NCI-H446 (cell line): Measurements from ENCODE around the gene AOPEP.

Source experiments
- DNase-seq, 2 experiments: peaks; one replicate each; lab custom pipeline; 2025; lab: John Stamatoyannopoulos, UW

The AOPEP gene

GRCh38 chr9:94918038-94918753 is 191.7 kb downstream of the AOPEP start:
- DNase-seq = no peak

- no peak for DNase-seq
Observed at GRCh38 chr9:94919376-94920098, 193.0 kb downstream of the AOPEP start.

- DNase-seq = no peak
Observed at GRCh38 chr9:94920420-94921091, 194.1 kb downstream of the AOPEP start.

GRCh38 chr9:94921092-94921471 is 194.6 kb downstream of the AOPEP start:
- DNase-seq = no peak

GRCh38 chr9:94921656-94922055 is 195.2 kb downstream of the AOPEP start:
- DNase-seq = no peak

GRCh38 chr9:94922098-94922607 is 195.7 kb downstream of the AOPEP start:
- peak in 1 of 2 experiments; percentile 43 for DNase-seq

- peak in 1 of 2 experiments; percentile 27 for DNase-seq
Observed at GRCh38 chr9:94922691-94923107, 196.2 kb downstream of the AOPEP start.

- DNase-seq = peak in 1 of 2 experiments; percentile 47
Observed at GRCh38 chr9:94923326-94924089, 197.0 kb downstream of the AOPEP start.

- no peak for DNase-seq
Observed at GRCh38 chr9:94925751-94926430, 199.4 kb downstream of the AOPEP start.

- DNase-seq = no peak
Observed at GRCh38 chr9:94926431-94926800, 199.9 kb downstream of the AOPEP start.

GRCh38 chr9:94927048-94927761 is 200.7 kb downstream of the AOPEP start:
- no peak for DNase-seq

- DNase-seq = no peak
Observed at GRCh38 chr9:94927762-94928670, 201.5 kb downstream of the AOPEP start.

GRCh38 chr9:94928691-94929368 is 202.3 kb downstream of the AOPEP start:
- no peak for DNase-seq

GRCh38 chr9:94929369-94929756 is 202.9 kb downstream of the AOPEP start:
- DNase-seq = no peak

GRCh38 chr9:94931036-94931633 is 204.6 kb downstream of the AOPEP start:
- no peak for DNase-seq

GRCh38 chr9:94931740-94932139 is 205.2 kb downstream of the AOPEP start:
- DNase-seq = no peak

- no peak for DNase-seq
Observed at GRCh38 chr9:94932652-94933510, 206.4 kb downstream of the AOPEP start.

- no peak for DNase-seq
Observed at GRCh38 chr9:94933511-94933828, 207.0 kb downstream of the AOPEP start.
